Measurements from ENCODE around the gene SPAG17.

The SPAG17 gene

DNA sequence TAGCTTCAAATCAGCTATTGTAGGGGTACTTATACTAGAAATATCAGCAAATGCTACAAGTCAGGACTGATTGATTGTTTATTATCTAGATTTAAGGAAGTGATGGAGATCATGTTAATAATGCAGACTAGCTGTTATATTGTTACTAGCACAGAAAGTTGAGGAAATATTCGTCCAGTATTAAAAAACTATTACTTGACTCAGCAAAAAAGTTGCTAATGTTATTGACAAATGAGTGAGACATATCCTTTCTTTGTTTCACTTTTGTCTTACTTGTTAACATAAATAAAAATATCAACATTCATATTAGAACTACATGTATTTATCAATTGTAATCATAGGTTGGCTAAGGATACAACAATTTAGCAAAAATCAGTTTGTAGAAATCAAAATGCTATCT lies 141.4 kb downstream of the SPAG17 start:
- H2BK12ac ChIP-seq (ENCODE audit: low read length) = no peak overlapping the region
- no peak overlapping the region for H3K23ac ChIP-seq (ENCODE audit: low read depth, low read length, poor library complexity)
- H4K8ac ChIP-seq (ENCODE audit: low read depth, low read length) = no peak overlapping the region
- no peak overlapping the region for H2BK5ac ChIP-seq (ENCODE audit: low read length)
- WGBS, 2 donors (ENCODE audit: extremely low coverage in 2 of 2, insufficient read length in 2 of 2, insufficient replicate concordance in 1 of 2) = no CpG with 5 or more reads among the region's 1 CpG
- no peak overlapping the region for H3K9ac ChIP-seq (ENCODE audit: low read depth, low read length, poor library complexity)
- H3K9me3 ChIP-seq (replicated peaks in 1 of 2; ENCODE audit: control insufficient read depth in 2 of 2, insufficient read depth in 1 of 2, low read depth in 1 of 2, low read length in 2 of 2) = no peaks in the 10 kb centered on the region
- no peaks in the 10 kb centered on the region for H3K4me1 ChIP-seq (ENCODE audit: control insufficient read depth in 2 of 2, insufficient read depth in 1 of 2, low read depth in 1 of 2, low read length in 2 of 2)
- H3K4me2 ChIP-seq (ENCODE audit: insufficient read depth, low read length, poor library complexity, severe bottlenecking) = no peak overlapping the region
- H4K91ac ChIP-seq (ENCODE audit: low read depth, low read length, poor library complexity) = no peak overlapping the region
- no peaks in the 10 kb centered on the region for H3K36me3 ChIP-seq (replicated peaks in 1 of 2; ENCODE audit: control insufficient read depth in 2 of 2, insufficient read depth in 2 of 2, low read length in 2 of 2)
- no peak overlapping the region for H3K27ac ChIP-seq (replicated peaks; ENCODE audit: low read length)
- no peak overlapping the region for H2AFZ ChIP-seq (ENCODE audit: low read length)
- H3K79me1 ChIP-seq (ENCODE audit: low read depth, low read length) = no peaks in the 10 kb centered on the region
- H3K18ac ChIP-seq (ENCODE audit: low read length) = no peak overlapping the region
- H2BK15ac ChIP-seq (ENCODE audit: low read length) = no peak overlapping the region
- no peak overlapping the region for H3K14ac ChIP-seq (ENCODE audit: low read length)
- DNase-seq (ENCODE audit: low spot score) = no peak
- H3K27me3 ChIP-seq (ENCODE audit: control insufficient read depth in 3 of 3, insufficient read depth in 3 of 3, low read depth in 1 of 3, low read length in 3 of 3) = no peaks in the 10 kb centered on the region
- no peak overlapping the region for H3K4me3 ChIP-seq (ENCODE audit: low read length in 2 of 2)
- no peak overlapping the region for H2BK120ac ChIP-seq (ENCODE audit: low read depth, low read length)
- no peak overlapping the region for H2AK5ac ChIP-seq (ENCODE audit: low read depth, low read length)
- no peak overlapping the region for H3K4ac ChIP-seq (ENCODE audit: low read length)

DNA sequence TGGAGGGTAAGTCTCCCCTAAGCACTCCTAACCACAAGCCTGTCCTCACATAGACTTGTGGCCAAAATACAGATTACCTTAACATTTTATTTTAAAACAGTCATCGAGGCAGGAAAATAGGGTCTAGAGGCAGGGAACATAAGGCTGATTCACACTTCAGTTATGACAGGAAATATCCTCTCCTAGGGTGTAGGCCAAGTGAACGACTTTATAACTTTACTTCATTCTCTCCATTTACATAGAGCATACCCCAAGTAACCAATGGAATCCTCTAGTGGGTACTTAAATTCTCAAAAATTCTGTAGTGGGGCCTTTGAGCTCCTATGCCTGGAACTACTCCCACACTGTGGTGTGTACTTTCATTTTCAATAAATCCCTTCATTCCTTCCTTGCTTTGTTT lies 142.5 kb downstream of the SPAG17 start:
- WGBS, 2 donors (ENCODE audit: extremely low coverage in 2 of 2, insufficient read length in 2 of 2, insufficient replicate concordance in 1 of 2) = no CpG with 5 or more reads among the region's 2 CpGs

GRCh38 chr1:118039170-118039569 lies 145.9 kb downstream of the SPAG17 start:
- H3K4ac ChIP-seq (ENCODE audit: low read length) = no peak overlapping the region
- no peak overlapping the region for H2AK5ac ChIP-seq (ENCODE audit: low read depth, low read length)
- no peak overlapping the region for H3K23ac ChIP-seq (ENCODE audit: low read depth, low read length, poor library complexity)
- H3K4me1 ChIP-seq (ENCODE audit: control insufficient read depth in 2 of 2, insufficient read depth in 1 of 2, low read depth in 1 of 2, low read length in 2 of 2) = no peaks in the 10 kb centered on the region
- no CpG with 5 or more reads among the region's 3 CpGs for WGBS, 2 donors (ENCODE audit: extremely low coverage in 2 of 2, insufficient read length in 2 of 2, insufficient replicate concordance in 1 of 2)
- no peaks in the 10 kb centered on the region for H3K27me3 ChIP-seq (ENCODE audit: control insufficient read depth in 3 of 3, insufficient read depth in 3 of 3, low read depth in 1 of 3, low read length in 3 of 3)
- no peak for DNase-seq (ENCODE audit: low spot score)
- no peak overlapping the region for H3K14ac ChIP-seq (ENCODE audit: low read length)
- no peak overlapping the region for H2BK15ac ChIP-seq (ENCODE audit: low read length)
- H2BK5ac ChIP-seq (ENCODE audit: low read length) = no peak overlapping the region
- H2BK120ac ChIP-seq (ENCODE audit: low read depth, low read length) = no peak overlapping the region
- no peak overlapping the region for H3K4me3 ChIP-seq (ENCODE audit: low read length in 2 of 2)
- H3K27ac ChIP-seq (replicated peaks; ENCODE audit: low read length) = no peak overlapping the region
- no peak overlapping the region for H3K4me2 ChIP-seq (ENCODE audit: insufficient read depth, low read length, poor library complexity, severe bottlenecking)
- no peak overlapping the region for H4K91ac ChIP-seq (ENCODE audit: low read depth, low read length, poor library complexity)
- no peak overlapping the region for H3K18ac ChIP-seq (ENCODE audit: low read length)
- no peak overlapping the region for H2AFZ ChIP-seq (ENCODE audit: low read length)
- no peak overlapping the region for H3K9ac ChIP-seq (ENCODE audit: low read depth, low read length, poor library complexity)
- no peaks in the 10 kb centered on the region for H3K9me3 ChIP-seq (replicated peaks in 1 of 2; ENCODE audit: control insufficient read depth in 2 of 2, insufficient read depth in 1 of 2, low read depth in 1 of 2, low read length in 2 of 2)
- H4K8ac ChIP-seq (ENCODE audit: low read depth, low read length) = no peak overlapping the region
- no peaks in the 10 kb centered on the region for H3K79me1 ChIP-seq (ENCODE audit: low read depth, low read length)
- no peaks in the 10 kb centered on the region for H3K36me3 ChIP-seq (replicated peaks in 1 of 2; ENCODE audit: control insufficient read depth in 2 of 2, insufficient read depth in 2 of 2, low read length in 2 of 2)
- no peak overlapping the region for H2BK12ac ChIP-seq (ENCODE audit: low read length)

More for the DNA sequence above, 142.5 kb downstream of the SPAG17 start:
- Histone ChIP-seq H3K23ac (ENCODE audit: low read depth, low read length, poor library complexity) (no peak overlapping the region), H3K27ac (replicated peaks; ENCODE audit: low read length) (no peak overlapping the region), H3K4ac (ENCODE audit: low read length) (no peak overlapping the region), H3K4me1 (ENCODE audit: control insufficient read depth in 2 of 2, insufficient read depth in 1 of 2, low read depth in 1 of 2, low read length in 2 of 2) (no peaks in the 10 kb centered on the region), H3K9ac (ENCODE audit: low read depth, low read length, poor library complexity) (no peak overlapping the region), H3K14ac (ENCODE audit: low read length) (no peak overlapping the region), H2BK5ac (ENCODE audit: low read length) (no peak overlapping the region), H3K4me2 (ENCODE audit: insufficient read depth, low read length, poor library complexity, severe bottlenecking) (no peak overlapping the region), H3K27me3 (ENCODE audit: control insufficient read depth in 3 of 3, insufficient read depth in 3 of 3, low read depth in 1 of 3, low read length in 3 of 3) (no peaks in the 10 kb centered on the region), H2AFZ (ENCODE audit: low read length) (no peak overlapping the region), H4K91ac (ENCODE audit: low read depth, low read length, poor library complexity) (no peak overlapping the region), H3K36me3 (replicated peaks in 1 of 2; ENCODE audit: control insufficient read depth in 2 of 2, insufficient read depth in 2 of 2, low read length in 2 of 2) (no peaks in the 10 kb centered on the region), H4K8ac (ENCODE audit: low read depth, low read length) (no peak overlapping the region), H2BK120ac (ENCODE audit: low read depth, low read length) (no peak overlapping the region), H3K9me3 (replicated peaks in 1 of 2; ENCODE audit: control insufficient read depth in 2 of 2, insufficient read depth in 1 of 2, low read depth in 1 of 2, low read length in 2 of 2) (no peaks in the 10 kb centered on the region), H3K79me1 (ENCODE audit: low read depth, low read length) (no peaks in the 10 kb centered on the region), H2BK12ac (ENCODE audit: low read length) (no peak overlapping the region), H3K18ac (ENCODE audit: low read length) (no peak overlapping the region), H2AK5ac (ENCODE audit: low read depth, low read length) (no peak overlapping the region), H3K4me3 (ENCODE audit: low read length in 2 of 2) (no peak overlapping the region), H2BK15ac (ENCODE audit: low read length) (no peak overlapping the region)
- no peak for DNase-seq (ENCODE audit: low spot score)

GRCh38 chr1:118032883-118033282 lies 152.1 kb downstream of the SPAG17 start:
- Histone ChIP-seq H3K4me3 (ENCODE audit: low read length in 2 of 2) (no peak overlapping the region), H3K18ac (ENCODE audit: low read length) (no peak overlapping the region), H3K4ac (ENCODE audit: low read length) (no peak overlapping the region), H3K27me3 (ENCODE audit: control insufficient read depth in 3 of 3, insufficient read depth in 3 of 3, low read depth in 1 of 3, low read length in 3 of 3) (no peaks in the 10 kb centered on the region), H3K79me1 (ENCODE audit: low read depth, low read length) (no peaks in the 10 kb centered on the region), H2BK15ac (ENCODE audit: low read length) (no peak overlapping the region), H2BK120ac (ENCODE audit: low read depth, low read length) (no peak overlapping the region), H2AFZ (ENCODE audit: low read length) (no peak overlapping the region), H4K8ac (ENCODE audit: low read depth, low read length) (no peak overlapping the region), H2AK5ac (ENCODE audit: low read depth, low read length) (no peak overlapping the region), H3K4me2 (ENCODE audit: insufficient read depth, low read length, poor library complexity, severe bottlenecking) (no peak overlapping the region), H3K14ac (ENCODE audit: low read length) (no peak overlapping the region), H3K36me3 (replicated peaks in 1 of 2; ENCODE audit: control insufficient read depth in 2 of 2, insufficient read depth in 2 of 2, low read length in 2 of 2) (no peaks in the 10 kb centered on the region), H3K27ac (replicated peaks; ENCODE audit: low read length) (no peak overlapping the region), H2BK12ac (ENCODE audit: low read length) (no peak overlapping the region), H3K9me3 (replicated peaks in 1 of 2; ENCODE audit: control insufficient read depth in 2 of 2, insufficient read depth in 1 of 2, low read depth in 1 of 2, low read length in 2 of 2) (peaks cover 0 to 1% of the 10 kb centered on the region in 2 donors), H3K9ac (ENCODE audit: low read depth, low read length, poor library complexity) (no peak overlapping the region), H2BK5ac (ENCODE audit: low read length) (no peak overlapping the region), H3K4me1 (ENCODE audit: control insufficient read depth in 2 of 2, insufficient read depth in 1 of 2, low read depth in 1 of 2, low read length in 2 of 2) (no peaks in the 10 kb centered on the region), H3K23ac (ENCODE audit: low read depth, low read length, poor library complexity) (no peak overlapping the region), H4K91ac (ENCODE audit: low read depth, low read length, poor library complexity) (no peak overlapping the region)
- DNase-seq (ENCODE audit: low spot score) = no peak
- WGBS, 2 donors (ENCODE audit: extremely low coverage in 2 of 2, insufficient read length in 2 of 2, insufficient replicate concordance in 1 of 2) = no CpG with 5 or more reads among the region's 1 CpG
